Measurements from ENCODE around the gene TACC2. TPM values are rescaled to one million over a fixed set of nuclear protein-coding genes. Genes with fewer than 3 reads are reported as not detected.

The TACC2 gene
- total and polyA plus RNA-seq, 2 donors (not counting 3 experiments of a cell fraction or from before 2014, with no cell fraction given): 14.4 to 46.2 TPM

DNA sequence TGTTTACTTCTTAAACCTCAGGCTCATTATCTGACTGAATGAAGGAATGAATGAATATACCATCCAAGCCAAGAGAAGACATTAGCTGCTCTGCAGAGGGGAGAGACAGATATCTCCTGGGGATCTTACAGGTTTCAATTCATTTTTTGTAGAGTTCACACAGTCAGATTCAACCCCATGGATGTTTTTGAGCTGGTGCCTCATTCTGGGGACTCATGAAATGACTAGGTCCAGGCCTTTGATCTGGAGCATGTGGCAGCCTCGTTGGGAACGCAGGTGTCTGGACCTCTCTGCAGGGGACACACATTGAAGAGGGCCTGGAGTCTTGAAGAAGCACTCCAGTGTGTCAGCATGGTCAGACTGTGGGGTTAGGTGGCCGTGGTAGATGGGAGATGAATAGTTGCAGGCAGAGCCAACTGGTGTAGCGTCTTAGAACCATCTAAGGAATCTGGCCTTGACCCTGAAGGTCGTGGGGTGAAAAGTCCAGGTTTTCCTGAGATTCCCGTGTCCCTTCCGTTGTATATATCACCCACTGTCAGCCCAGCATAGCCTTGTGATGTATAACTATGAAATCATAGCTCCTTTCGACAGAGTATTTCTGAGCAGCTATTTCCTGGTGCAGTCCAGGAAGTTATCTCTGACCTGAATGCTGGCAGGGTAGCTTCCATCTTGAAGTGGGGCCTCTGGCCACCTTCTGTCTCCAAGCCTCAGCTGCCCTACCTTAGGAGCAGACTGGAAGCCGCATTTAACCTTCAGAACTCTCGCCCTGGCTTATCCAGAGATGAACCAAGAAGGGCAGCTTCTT, 304.4 kb downstream of the TACC2 start:
- Histone ChIP-seq H3K27me3 (ENCODE audit: control insufficient read depth in 2 of 2, insufficient read depth in 2 of 2, low read length in 2 of 2) (no peaks in the 10 kb centered on the region), H3K36me3 (ENCODE audit: control insufficient read depth in 2 of 2, extremely low read depth in 1 of 2, insufficient read depth in 2 of 2, low read length in 2 of 2) (no peaks in the 10 kb centered on the region), H4K20me1 (replicated peaks; ENCODE audit: control insufficient read depth, extremely low read depth, insufficient read depth, low read length) (no peaks in the 10 kb centered on the region), H3K79me2 (ENCODE audit: control insufficient read depth, insufficient read depth, low read length) (no peaks in the 10 kb centered on the region), H3K27ac (ENCODE audit: insufficient read depth, low read depth, low read length) (no peak overlapping the region), H3K4me2 (ENCODE audit: insufficient read depth, low read length) (no peak overlapping the region), H2AFZ (ENCODE audit: low read depth, low read length) (no peak overlapping the region), H3K9ac (replicated peaks; ENCODE audit: extremely low read depth, insufficient read depth, low read length) (no peak overlapping the region), H3K4me1 (ENCODE audit: control insufficient read depth, extremely low read depth, insufficient read depth, low read length) (no peaks in the 10 kb centered on the region), H3K9me3 (replicated peaks; ENCODE audit: control insufficient read depth, insufficient read depth, low read length) (no peaks in the 10 kb centered on the region), H3K9me1 (replicated peaks; ENCODE audit: control insufficient read depth, extremely low read depth, insufficient read depth, low read length) (no peaks in the 10 kb centered on the region), H3K4me3 (replicated peaks in 1 of 3; ENCODE audit: insufficient read depth in 1 of 3, low read depth in 1 of 3, low read length in 3 of 3) (no peak overlapping the region)
- BruUV-seq (replicated peaks): no TSS peak
- ChIA-PET CTCF (interaction anchor here (0.8 to 1.9 kb wide), 5 partner anchors 14 to 406 kb away, joined by 3 to 12 read pairs (median 6); partner anchors contain the start of gene C10orf120), POLR2A (no interaction called here)
- dilution Hi-C loops (cut with MboI; ENCODE audit: extremely low pct_ligation_motif_present, low sequenced_read_pairs) (loop anchor here (25.0 kb wide), 1 partner anchor 144 kb away; no protein-coding TSS in a partner anchor), intact Hi-C loops (cut with micrococcal nuclease) (no loop called here)
- FAIRE-seq (no peak), DNase-seq (ENCODE audit: low read depth, low spot score) (no peak)
- TF ChIP-seq EZH2 (IDR thresholded peaks at IDR 0.05; ENCODE audit: borderline replicate concordance, low read depth, low read length, severe bottlenecking): no peak

DNA sequence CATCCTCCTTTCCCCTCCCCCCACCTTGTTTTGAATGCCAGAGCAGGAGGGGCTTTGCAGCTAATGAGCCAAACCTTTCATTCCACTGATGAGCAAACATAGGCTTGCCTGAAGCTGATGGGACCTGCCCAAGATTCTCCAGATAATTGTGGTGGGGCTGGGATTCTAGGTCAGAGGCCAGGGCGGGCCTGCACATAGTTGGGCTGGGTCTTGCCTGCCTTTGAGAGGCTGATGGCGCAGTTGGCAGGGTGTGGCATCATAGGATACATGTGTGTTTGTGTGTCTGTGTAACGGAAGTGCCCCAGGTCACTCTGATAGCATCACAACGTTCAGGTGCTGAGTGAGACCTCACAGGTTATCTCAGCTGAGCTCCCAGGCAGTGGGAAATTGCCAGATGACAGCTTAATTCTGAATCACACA, 305.0 kb downstream of the TACC2 start:
- dilution Hi-C loops (cut with MboI; ENCODE audit: extremely low pct_ligation_motif_present, low sequenced_read_pairs): loop anchor here (25.0 kb wide), 1 partner anchor 143 kb away; no protein-coding TSS in a partner anchor

More for the DNA sequence above, 305.0 kb downstream of the TACC2 start:
- Histone ChIP-seq H3K9ac (replicated peaks; ENCODE audit: extremely low read depth, insufficient read depth, low read length) (no peak overlapping the region), H3K4me3 (replicated peaks in 1 of 3; ENCODE audit: insufficient read depth in 1 of 3, low read depth in 1 of 3, low read length in 3 of 3) (no peak overlapping the region), H4K20me1 (replicated peaks; ENCODE audit: control insufficient read depth, extremely low read depth, insufficient read depth, low read length) (no peaks in the 10 kb centered on the region), H3K27me3 (ENCODE audit: control insufficient read depth in 2 of 2, insufficient read depth in 2 of 2, low read length in 2 of 2) (no peaks in the 10 kb centered on the region), H3K36me3 (ENCODE audit: control insufficient read depth in 2 of 2, extremely low read depth in 1 of 2, insufficient read depth in 2 of 2, low read length in 2 of 2) (no peaks in the 10 kb centered on the region), H3K4me2 (ENCODE audit: insufficient read depth, low read length) (no peak overlapping the region), H3K9me1 (replicated peaks; ENCODE audit: control insufficient read depth, extremely low read depth, insufficient read depth, low read length) (no peaks in the 10 kb centered on the region), H3K9me3 (replicated peaks; ENCODE audit: control insufficient read depth, insufficient read depth, low read length) (no peaks in the 10 kb centered on the region), H3K79me2 (ENCODE audit: control insufficient read depth, insufficient read depth, low read length) (no peaks in the 10 kb centered on the region), H3K27ac (ENCODE audit: insufficient read depth, low read depth, low read length) (no peak overlapping the region), H3K4me1 (ENCODE audit: control insufficient read depth, extremely low read depth, insufficient read depth, low read length) (no peaks in the 10 kb centered on the region), H2AFZ (ENCODE audit: low read depth, low read length) (no peak overlapping the region)
- DNase-seq (ENCODE audit: low read depth, low spot score) (no peak), FAIRE-seq (no peak)
- BruUV-seq (replicated peaks): no TSS peak
- TF ChIP-seq GATA2 (IDR thresholded peaks at IDR 0.05; ENCODE audit: insufficient read depth, insufficient read length, low read depth, low read length) (no peak), FOS (IDR thresholded peaks at IDR 0.05; ENCODE audit: borderline replicate concordance, insufficient read depth, low read length) (no peak), POLR2AphosphoS5 (IDR thresholded peaks at IDR 0.05; ENCODE audit: insufficient read depth, low read depth, low read length) (no peak)
- ChIA-PET CTCF (interaction anchor here (1.2 to 1.9 kb wide), 4 partner anchors 14 to 271 kb away, joined by 3 to 12 read pairs (median 8); no protein-coding TSS in a partner anchor), POLR2A (no interaction called here)
- intact Hi-C loops (cut with micrococcal nuclease): no loop called here
